SH-SY5Y (cell line): ENCODE data around the gene TMEM144.

Experiments
- GATA2 ChIP-seq: IDR thresholded peaks from 2 replicates; pipeline ENCODE4 v1.6.1; 2011; ENCODE audit warnings: mild to moderate bottlenecking, low read depth, low read length
- GATA3 ChIP-seq: IDR thresholded peaks from 2 replicates; pipeline ENCODE4 v1.6.1; 2011; ENCODE audit warnings: low read depth, mild to moderate bottlenecking, low read length, moderate library complexity

DNA sequence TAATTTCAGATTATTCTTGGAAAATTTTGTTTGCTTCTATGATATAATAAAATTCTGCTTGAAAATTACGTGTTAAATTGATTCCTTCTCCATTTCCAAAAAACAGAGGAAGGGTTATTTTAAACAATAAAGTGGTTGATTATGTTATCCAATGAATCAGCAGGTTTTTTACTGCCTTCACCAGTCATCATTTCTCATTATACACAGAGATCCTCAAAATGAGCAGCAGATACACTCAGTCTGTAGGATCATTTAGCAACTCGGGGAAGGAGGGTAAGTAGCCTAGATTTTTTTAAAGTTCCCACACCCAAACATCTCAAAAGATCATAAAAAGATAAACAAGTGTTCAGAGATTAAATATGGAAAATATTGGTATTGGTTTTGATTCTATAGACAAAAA is 6.8 kb upstream of the TMEM144 start:
- no peak for TF ChIP-seq GATA2
- TF ChIP-seq GATA3: no peak
